SH-SY5Y (cell line): ENCODE measurements around the gene RTP2.

ENCODE experiments used
- GATA2 ChIP-seq: IDR thresholded peaks from 2 replicates; pipeline ENCODE4 v1.6.1; 2011; ENCODE audit warnings: mild to moderate bottlenecking, low read depth, low read length
- GATA3 ChIP-seq: IDR thresholded peaks from 2 replicates; pipeline ENCODE4 v1.6.1; 2011; ENCODE audit warnings: low read depth, mild to moderate bottlenecking, low read length, moderate library complexity

DNA sequence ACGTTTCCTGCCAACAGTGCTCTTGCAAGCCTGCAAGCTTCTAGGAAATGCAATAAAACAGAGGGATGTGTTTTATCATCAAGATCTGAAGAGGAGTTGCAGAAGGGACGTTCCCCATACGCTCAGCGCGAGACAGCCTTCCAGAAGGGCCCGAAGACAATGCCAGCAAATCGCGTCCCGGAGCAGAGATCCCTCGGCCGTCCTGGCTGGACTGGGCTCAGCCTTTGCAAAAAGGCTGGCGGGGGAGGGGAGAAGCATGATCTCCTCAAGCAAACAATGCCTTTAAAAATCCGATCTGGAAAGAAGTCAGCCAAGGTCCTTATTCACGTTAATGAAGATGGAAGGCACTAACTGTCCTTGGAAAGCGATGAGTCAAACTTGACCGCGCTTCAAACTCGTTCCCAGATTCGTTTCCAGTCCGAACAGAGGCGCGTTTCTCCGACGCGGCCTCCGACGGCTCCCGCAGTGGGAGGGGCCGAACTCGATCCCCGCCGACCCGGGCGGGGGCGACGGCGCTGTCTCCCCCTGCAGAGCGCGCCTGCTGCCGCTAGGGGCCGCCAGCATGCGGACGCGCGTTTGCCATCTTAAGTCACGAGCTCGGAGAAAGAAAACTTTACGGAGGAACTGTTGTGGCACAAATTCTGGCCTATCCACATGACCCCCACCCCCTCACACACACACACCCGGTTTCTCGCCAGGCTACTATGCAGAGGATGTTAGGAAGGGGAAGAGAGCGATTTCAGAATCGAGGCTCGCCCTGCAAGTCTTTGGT is 37.4 kb upstream of the RTP2 start:
- TF ChIP-seq GATA2 (no peak), GATA3 (no peak)
